Suppressor macrophage (primary cell): ENCODE results near the gene SDHB.

Source experiments
- DNase-seq, 4 experiments: peaks; one replicate each; pipeline ENCODE4 v3.0.0-alpha.2; 2020 to 2022

The SDHB gene

DNA sequence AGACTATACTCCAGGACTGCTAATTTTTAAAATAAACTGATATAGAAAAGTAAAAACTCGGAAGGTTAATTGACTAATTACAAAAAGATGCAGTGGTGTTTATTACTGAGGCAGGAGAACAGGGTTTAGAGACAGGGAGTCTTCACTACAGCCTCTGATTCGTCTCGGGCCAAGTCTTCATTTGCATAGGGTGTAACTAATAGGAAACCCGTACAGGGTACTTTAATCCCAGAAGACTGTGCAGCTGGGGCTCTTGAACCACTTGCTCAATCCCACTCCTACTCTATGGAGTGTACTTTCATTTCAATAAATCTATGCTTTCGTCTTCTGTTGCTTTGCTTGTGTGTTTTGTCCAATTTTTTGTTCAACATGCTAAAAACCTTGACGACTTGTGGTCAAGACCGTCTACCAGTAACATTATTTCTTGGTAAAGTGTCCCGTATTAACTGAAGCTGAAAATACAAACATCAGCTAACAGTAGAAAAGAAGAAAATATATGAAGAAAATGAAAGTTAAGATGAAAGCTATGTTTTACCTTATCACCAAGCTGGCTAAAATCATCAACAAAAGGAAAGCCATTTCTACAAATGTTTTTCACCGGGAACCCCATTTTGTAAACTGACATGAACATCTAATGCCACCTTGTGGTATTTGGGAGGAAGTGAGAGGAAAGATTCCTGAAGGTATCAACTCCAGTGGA lies 8.0 kb downstream of the SDHB start:
- DNase-seq: peak in 3 of 4 experiments; percentile 35 to 72 (median 63)

DNA sequence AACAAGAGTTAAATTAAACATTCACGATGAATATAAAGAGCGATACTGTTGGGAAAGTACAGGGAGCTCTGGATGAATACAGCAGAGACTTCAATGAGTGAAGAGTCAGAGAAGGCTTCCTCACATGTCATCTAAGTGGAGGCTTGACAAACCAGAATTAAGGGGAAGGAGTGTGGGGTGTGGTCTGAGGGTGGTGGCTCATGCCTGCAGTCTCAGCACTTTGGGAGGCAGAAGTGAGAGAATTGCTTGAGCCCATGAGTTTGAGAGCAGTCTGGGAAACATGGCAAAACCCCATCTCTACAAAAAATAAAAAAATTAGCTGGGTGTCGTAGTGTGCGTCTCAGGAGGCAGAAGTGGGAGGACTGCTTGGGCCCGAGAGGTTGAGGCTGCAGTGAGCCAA lies 8.7 kb downstream of the SDHB start:
- peak; percentile 86 to 94 (median 92) for DNase-seq

DNA sequence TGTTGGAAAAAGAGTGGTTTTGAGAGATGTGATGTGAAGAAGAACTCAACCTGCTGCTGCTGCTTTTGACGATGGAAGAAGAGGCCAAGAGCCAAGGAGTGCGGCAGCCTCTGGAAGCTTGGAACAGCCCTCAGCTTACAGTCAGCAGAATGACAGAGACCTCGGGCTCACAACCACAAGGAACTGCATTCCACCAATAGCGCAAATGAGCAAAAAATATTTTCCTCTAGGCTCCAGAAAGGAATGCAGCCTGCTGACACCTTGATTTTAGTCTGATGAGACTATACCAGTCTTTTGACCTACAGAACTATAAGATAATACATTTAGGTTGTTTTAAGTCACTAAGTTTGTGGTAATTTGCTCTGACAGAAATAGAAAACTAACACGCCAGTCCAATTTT lies 10.2 kb downstream of the SDHB start:
- no peak for DNase-seq

DNA sequence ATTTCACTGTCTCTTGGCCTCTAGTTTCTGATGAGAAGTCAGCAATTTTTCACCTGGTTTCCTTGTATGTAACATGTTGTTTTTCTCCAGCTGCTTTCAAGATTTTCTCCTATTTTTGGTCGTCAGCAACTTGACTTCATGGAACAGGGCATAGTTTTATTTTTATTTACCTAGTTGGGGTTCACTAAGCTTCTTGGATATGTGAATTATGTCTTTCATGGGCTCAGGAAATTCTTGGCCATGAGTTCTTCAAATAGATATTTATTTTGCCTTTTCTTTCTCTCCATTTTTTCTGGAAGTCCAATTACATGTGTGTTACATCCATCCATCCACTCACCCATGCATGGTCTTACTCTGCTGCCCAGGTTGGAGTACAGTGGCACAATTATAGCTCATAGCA lies 13.7 kb downstream of the SDHB start:
- no peak for DNase-seq

DNA sequence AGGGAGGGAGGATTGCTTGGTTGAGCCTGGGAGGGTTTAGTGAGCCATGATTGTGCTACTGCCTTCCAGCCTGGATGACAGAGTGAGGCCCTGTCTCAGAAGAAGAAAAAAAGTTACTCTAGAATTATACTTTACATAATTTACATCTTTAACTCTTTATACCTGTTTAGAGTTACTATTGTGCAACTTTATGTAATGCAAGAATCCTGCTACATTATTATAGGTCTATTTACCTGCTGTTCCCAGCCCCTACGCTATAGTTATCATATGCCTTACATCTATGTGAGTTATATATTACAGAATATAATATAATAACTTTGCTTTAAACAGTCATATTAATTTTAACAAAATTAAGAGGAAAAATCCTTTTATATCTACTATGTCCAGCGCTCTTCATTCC lies 14.3 kb downstream of the SDHB start:
- no peak for DNase-seq

DNA sequence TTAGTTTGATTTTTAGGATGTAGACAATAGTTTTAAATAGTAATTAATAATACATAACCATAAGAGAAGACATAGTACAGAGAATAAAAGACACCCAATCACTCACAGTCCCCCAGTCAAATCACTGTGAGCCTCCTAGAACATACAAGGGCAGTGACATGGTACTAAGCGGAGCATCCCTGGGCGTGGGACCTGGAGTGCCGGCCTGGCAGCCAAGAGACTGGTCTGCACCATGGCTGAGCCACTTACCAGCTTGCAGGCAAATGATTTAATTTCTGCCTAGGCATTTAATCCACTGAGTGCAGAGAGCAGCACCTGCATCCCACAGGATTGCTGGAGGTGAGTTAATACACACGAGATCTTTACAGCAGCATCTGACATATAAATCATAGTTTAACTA lies 20.4 kb downstream of the SDHB start:
- DNase-seq: no peak

DNA sequence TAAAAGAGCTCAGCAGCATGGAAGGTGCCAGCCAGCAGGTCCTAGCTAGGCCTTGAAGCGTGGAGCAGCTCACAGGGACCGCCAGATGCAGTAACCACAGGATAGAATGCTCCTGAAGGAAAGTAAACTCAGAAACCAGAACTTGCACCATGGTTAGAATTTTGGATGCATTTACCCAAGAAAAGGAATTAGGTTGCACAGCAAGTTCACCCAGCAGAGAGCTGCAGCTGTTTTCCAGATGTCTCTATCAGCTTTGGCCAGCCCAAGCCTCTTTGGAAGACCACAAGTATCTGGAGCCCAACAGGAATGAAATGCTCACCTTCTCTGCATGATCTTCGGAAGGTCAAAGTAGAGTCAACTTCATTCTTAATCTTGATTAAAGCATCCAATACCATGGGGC lies 21.1 kb downstream of the SDHB start:
- DNase-seq: no peak

DNA sequence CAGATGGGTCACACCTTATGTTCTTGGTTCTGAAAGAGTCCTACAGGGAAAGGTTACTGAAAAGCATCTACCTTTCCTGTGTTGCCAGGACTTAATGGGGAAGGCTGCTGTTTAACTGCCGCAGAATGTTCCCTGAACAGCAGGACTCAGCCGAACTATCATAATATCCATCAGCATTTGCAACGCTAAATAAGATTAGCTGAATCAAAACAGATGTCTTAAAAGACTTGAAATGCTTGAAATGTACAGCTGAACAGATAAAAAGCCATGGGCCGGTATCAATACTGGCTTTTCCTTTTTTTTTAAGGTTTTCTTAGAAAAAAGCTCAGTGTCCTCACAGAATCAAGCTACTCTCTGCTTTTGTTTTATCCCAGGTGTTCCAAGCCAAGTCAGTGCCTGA lies 22.4 kb downstream of the SDHB start:
- DNase-seq: no peak

DNA sequence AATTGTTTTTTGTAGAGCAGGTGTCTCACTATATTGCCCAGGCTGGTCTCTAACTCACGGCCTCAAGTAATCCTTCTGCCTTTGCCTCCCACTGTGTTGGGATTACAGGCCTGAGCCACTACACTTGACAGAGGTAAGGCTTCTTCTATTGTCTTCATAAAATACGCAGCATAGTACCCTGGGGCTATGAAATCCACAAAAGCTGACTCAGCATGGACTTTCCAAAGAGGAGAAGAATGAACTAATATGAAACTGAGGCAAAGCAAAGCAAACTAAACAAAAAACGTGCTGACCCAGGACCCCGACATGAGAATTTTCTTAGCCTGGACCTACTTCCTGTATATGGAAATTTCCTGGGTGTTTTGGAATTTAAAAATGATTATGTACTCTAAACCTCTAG lies 23.6 kb downstream of the SDHB start:
- DNase-seq: peak in 2 of 4 experiments; percentile 15 to 53

DNA sequence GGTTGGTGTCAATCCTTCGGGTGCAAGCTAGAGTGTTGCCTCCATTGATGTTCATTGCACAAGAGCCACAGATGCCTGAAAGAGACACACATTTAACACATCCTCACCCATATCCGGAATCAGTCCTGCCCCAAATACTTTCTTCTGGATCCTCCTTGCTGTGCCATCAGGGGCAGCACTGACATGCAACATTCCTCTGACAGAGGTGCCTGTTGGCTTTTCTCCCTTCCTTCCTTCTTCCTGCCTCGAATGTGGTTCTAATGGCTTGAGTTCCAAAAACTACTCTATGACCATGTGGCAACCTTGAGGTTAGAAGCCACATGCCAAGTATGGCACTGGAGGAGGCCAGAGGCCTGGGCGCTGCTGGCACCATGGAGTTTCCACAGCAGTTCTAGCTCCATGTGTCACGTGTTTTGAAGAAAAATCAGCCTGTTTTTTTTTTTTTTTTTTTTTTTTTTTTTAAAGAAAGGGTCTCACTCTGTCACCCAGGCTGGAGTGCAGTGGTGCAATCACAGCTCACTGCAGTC lies 25.1 kb downstream of the SDHB start:
- no peak for DNase-seq

DNA sequence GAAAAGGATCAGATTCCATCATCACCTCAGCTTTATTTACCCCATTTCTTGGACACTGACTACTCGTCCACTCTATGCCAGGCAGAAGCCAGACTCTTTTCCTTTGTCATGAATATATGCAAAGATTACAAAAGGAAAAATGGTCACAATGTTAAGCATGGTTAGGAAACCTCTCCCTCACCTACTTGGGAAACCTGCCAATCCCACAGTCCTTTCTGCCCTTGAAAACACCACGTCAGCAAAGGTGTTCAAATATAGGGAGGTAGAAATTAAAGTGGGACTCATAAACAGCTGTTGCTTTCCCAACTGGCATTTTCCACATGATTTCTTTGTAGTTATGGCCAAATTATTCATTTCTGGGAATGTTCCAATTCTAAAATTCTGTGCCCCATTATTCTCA lies 25.9 kb downstream of the SDHB start:
- no peak for DNase-seq

DNA sequence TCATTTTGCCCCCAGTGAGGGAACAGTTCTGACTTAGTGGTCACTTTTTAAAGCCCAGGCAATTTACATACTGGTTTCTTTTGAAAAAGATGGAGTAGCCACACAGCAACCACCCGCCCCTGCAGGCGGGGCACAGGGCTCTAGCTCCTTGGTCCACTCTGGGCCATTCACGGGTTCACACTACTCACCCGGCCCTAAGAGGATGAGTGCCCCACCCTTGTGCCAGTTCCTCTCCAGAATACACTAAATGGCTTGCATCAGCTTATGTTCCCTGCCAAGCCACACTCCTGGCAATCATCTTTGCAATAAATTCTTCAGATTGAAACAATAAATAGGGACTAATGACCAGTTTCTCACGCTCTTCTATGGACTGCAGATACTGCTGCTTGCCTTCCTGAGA lies 26.4 kb downstream of the SDHB start:
- DNase-seq: peak in 3 of 4 experiments; percentile 31 to 59 (median 49)

DNA sequence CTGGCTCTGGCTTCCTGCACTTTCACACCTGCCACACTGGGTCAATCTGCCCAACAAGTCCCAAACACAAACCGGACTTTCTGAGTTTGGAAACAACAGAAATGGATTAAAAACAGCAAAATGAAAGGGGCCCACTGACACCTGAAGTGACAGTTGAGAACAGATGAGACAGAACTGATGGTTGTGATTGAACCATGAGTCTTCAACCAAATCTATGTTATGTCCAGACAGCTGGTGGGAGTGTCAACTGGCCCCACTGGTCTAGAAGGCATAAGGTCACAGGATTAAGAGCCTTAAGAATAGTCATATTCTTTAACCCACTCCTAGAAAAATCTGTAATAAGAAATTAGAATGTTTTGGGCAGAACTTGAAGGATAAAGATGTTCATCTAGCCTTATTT lies 29.1 kb downstream of the SDHB start:
- no peak for DNase-seq

DNA sequence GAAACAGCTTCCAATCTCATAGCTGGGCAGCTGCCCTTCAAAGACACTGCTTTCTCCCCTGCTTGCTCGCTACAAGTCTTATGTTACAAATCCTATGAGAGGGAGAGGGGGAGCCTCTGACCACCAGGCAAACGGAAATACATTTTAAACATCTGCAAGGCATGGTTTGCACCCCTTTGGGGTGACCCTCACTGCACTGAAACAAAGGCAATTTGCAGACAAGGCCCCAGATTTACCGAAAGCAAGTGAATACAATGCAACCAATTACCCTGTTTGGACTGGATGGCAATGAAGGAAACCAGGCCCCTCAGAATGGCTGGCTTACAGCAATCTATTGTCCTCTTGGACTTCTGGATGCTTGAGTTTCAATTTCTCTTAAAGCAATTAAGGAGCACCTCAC lies 30.3 kb downstream of the SDHB start:
- no peak for DNase-seq

DNA sequence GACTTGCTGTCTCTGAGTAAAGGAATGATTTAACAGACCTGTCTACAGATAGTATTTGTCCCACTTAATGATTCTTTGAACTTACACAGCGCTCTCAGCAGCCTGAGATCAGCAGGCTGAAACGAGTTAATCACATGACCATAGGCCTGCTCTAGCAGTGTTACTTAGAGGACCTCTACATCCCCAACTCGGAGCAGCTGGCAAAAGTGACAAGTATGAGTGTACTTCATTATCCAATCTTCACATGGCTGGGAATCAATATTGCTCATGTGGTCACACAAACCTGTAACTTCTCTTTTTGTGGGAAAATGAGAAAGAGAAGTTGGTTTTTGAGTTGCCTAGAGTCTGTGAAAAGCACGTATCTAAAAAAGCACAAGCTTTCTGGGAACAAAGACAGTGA lies 30.7 kb downstream of the SDHB start:
- DNase-seq: peak; percentile 45 to 71 (median 65)

DNA sequence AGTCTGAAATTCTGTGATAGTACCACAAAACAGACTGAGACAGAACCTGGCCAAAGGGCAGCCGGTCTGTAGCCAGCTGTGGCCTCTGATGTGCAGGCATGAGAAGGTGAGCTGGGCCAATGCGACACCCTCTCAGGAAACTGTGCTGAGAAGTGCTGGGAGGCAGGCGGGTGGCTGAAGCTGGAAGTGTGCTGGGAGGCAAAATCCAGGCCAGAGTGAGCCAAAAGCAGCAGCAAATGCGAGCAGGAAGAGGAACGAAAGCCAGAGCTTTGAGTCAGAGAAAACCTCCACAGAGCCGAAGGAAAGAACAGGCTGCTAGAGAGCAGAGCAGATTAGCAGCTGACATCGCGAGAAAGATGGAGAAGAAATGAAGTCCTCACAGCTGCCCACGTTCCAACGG lies 31.9 kb downstream of the SDHB start:
- DNase-seq: no peak

DNA sequence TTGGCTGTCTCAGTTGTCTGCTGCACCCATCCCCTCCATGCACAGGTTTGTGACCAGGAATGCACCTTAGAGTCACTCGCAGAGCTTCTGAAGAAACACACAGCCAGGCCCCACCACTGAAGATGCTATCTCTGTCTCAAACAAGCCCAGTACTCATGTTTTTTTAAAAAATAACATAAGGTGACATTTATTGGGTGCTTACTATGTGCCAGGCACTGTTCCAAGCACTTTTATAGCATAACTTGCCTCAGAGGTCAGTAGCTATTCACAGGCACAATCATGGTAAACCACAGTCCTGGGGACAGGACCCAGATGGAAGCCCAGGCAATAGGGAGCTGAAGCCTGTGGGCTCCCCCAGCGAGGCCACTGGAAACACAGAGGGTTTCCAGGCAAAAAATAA lies 33.3 kb downstream of the SDHB start:
- no peak for DNase-seq

DNA sequence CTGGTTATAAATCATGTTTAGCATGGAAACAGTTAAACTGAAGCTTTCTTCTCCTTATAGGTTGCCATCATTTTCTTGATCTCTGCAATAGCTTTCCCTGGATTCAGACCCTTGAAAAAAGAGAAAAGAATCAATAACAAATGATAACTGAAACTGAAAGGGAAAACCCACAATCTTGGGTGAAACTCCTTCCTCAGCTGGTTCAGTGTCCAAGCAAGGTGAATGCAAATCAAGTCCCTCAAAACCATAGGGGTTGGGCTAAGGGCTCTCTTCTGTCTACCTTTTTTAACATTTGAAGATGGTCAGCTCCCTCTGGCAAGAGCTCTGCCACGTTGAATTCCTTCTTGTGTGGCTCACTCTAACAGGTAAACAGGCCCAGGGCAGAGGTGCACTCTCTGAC lies 35.0 kb downstream of the SDHB start:
- DNase-seq: no peak

DNA sequence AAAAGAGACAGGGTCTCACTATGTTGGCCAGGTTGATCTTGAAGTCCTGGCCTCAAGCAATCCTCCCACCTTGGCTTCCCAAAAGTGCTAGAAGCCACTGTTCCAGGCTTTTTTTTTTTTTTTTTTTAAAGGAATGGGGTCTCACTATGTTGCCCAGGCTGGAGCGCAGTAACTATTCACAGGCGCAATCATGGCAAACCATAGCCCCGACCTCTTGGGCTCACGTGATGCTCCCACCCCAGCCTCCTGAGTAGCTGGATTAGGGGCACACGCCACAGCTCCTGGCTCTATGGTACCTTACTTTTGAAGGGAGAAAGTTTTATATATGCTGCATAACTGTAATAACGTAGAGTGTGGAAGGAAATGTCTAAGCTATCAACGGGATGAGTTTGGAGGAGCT lies 36.4 kb downstream of the SDHB start:
- no peak for DNase-seq

DNA sequence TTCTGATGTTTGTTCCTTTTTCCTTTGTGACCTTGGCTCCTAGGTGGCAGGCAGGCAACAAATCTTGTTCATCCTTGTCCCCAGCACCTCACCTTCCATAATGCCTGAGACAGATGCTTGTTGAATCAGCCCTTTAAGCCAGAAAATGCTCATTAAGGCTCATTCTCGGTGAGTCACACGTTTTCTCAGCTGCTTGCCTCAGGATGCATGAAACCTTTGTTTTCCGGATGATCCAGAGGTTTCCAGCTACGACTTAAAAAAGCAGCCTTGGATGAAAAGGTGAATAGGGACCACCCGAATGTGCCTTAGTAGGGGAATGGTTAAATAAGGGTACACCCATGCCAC lies 37.5 kb downstream of the SDHB start:
- no peak for DNase-seq

DNA sequence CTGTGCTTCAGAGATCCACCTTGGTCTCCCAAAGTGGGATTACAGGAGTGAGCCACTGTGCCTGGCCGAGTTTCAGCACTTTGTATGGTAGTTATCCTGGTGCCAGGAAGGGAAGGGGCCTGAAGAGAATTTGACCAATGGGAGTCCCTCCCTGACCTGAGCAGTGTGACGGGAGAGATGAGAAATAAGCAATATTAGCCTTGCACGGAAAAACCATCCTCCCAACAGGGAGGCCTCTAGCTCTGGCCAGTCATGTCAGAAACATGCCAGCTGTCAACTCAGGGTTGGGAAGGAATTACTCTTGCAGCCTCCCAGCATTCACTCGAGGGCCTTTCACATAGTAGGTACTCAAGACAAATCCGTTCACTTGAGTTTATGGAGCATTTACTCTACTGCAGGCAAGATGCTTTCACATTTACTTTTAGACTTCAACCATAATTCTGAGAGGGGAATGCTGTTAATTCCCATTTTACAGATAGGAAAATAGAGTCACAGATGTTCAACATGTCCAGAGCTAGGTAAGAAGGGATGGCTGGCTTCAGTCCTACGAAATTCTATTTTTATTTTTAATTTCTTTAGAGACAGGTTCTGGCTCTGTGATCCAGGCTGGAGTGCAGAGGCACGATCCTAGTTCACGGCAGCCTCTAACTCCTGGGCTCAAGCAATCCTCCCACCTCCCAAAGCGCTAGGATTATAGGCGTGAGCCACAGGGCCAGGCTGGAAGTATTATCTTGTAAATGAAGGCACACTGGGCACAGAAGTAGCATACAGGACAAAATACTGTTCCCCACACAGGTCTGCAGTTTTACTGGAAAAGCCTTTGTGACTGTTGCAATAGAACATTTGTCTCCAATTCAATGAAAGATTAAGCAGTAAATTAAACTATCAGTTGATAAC lies 38.9 kb downstream of the SDHB start:
- no peak for DNase-seq

DNA sequence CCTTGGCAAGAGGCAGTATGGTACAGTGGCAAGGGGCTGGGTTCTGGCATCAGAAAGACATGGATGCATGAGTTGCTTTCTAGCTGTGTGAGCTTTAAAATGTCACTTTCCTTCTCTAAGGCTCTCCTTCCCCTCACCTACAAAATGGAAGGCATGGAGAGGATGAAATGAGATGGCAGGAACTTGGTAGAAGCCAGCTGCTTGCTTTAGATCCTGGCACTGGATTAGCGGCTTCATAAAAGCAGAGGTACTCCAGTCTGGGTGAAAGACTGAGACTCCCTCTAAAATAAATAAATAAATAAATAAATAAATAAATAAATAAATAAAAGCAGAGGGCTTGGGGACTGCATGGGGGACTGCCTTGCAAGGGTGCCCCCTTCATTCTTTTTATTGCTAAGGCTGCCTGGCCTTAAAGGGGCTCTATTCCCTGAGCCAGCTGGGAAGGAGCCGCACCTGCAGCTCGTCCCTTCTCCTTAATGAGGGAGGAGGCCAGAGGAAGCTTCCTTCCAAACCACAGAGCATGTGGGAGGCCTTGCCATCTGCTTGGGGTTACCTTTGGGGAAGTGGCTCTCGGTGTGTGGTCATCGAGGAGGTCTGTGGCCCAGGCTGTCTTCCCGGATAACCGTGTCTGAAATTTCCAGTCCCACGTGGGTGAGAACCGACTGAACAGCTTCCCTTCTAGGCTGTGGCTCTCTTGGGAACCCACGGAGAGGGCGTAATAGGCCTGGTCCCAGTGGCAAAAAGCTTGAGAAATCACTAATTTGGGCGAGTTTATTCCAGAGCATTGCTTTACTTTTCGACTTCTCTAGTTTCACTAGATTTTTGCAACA lies 40.1 kb downstream of the SDHB start:
- DNase-seq: peak; percentile 81 to 91 (median 88)
